NK-92 treated with Interleukin-12 subunit alpha and Interleukin-12 subunit beta, amount 100 ng/mL, for 24 hours (cell line): ENCODE results near the gene SPRING1.

Experiments used
- DNase-seq: peaks from one replicate; lab custom pipeline; 2025; lab: John Stamatoyannopoulos, UW

Gene SPRING1

DNA sequence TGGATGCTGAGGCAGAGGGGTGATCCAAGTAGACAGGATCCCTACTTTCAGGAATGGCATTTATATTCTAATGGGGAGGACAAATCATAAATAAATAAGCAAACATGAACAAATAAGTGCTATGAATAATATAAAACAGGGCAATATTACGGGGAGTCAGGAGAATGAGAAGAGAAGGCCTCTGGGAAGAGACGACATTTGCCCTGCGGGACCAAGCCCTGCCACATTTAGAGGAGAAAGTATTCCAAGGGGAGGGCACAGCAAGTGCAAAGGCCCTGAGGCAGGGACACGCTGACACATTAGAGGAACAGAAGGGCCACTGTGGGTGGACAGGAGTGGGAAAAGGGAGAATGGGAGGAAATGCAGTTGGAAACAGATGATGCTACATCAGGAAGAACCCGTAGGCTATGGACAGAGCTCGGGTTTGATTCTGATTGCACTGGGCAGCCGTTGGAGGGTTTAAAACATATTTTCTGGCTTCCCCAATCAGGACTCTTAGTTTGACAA, 1.6 kb upstream of the SPRING1 start:
- DNase-seq, result no peak

DNA sequence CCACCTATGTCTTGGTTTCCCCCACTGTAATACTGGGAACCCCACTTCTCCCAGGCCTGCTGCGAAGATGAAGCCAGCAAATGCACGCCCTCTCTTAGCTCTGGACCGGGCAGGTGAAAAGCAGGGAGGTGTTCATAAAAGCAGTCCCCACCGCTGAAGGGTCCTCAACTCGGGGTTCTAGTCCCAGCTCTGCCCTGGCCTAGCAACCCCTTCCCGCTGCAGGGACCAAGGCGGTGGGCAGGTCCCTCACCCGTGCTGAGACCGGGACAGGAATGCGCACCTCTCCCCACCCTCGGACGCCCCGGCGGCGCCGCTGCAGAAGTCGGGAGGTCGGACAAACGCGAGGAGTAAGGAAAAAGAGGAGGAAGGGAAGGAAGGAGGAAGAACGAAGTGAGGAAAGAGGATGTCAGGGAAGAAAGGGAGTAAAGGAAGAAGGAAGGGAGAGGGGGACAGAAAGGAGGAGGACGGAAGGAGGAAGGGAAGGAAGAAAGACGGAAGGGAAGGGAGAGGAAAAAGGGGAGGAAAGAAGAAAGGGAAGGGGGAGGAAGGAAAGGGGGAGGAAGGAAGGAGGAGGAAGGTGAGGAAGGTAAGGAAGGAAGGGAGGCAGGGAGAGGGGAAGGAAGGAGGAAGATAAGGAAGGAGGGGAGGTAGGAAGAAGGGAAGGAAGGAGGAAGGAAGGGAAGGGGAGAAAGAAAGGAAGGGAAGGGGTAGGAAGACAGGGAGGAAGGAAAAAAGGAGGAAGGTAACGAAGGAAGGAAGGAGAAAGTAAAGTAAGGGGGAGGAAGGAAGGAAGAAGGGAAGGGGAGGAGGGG, 701 bp downstream of the SPRING1 start:
- DNase-seq, result no peak

DNA sequence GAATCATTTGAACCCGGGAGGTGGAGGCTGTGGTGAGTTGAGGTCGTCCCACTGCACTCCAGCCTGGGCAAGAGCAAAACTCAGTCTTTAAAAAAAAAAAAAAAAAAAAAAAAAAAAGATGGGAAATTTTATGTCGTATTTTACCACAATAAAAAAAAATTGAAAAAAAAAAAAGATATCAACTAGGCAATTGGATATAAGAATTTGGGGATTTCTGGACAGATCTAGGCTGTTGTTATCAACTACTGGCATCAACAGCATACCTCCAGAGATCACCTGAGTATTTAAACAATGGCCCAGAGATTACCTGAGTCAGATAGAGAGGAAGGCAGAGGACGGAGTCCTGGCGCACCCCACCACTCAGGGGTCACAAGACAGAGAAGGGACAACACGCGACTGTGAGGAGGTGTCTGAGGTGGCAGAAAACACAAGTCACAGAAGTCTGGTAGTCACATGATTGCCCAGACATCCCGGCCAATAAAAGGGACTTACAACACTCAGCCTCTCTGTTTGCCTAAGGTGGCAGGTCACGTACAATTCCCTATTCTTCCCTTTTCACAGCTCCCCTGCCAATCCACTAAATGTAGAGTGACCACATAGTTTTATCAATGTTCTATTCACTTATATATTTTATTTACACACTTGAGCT, 1.8 kb downstream of the SPRING1 start:
- DNase-seq, result no peak

DNA sequence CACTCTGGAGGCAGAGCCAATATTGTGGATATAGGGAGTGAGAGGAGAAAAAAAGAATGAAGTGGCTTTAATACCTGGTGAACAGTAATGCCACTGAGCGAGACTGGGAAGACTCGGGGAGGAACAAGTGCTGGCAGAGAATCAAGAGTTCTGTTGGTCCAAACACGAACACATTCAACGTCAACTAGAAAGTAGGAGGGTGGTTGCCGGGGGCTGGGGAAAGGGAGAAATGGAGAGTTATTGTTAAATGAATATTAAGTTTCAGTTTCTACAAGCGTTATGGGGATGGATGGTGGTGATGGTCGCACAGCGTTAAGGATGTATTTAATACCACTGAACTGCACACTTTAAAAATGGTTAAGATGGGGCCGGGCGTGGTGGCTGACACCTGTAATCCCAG, 2.8 kb downstream of the SPRING1 start:
- DNase-seq, result no peak

DNA sequence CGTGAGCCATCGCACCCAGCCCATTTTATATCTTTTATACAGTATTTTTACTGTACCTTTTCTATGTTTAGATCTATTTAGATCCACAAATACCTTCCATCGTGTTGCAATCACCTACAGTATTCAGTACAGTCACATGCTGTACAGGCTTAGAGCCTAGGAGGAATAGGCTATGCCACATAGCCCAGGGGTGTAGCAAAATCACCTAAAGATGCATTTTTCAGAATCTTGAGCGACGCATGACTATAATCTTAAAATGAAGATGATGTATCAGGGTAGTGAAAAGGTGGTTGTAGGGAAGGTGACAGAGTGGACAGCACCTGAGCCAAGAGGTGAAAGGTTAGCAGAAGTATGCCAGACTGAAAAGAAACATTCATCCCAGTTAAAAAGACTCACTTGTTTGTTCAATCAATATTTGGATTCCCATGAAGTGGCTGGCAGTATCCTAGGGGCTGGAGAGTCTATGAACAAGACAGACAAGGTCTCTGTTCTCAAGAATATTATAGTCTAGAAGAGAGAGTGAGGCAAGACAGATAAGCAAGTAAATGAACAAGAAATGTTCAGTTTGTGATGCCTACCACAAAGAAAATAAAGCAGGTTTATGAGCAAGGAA, 3.6 kb downstream of the SPRING1 start:
- no peak for DNase-seq

DNA sequence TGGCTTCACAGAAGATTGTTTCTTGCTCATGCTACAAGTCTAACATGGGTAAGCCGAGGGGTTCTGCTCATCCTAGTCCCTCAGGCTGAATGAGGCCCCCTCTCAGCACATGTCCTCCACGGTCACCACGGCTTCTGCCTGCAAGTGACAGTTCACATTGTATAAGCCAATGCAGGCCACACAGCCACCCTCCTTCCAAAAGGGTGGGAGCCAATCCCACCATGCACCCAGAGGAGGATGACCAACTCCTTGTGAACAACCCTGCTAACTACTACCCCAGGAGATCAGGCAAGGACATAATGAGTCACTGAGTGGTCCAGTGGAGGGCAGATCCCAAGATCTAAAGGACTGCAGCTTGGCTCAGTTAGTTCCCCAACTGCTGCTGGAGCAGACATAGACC, 6.1 kb downstream of the SPRING1 start:
- DNase-seq, result no peak

DNA sequence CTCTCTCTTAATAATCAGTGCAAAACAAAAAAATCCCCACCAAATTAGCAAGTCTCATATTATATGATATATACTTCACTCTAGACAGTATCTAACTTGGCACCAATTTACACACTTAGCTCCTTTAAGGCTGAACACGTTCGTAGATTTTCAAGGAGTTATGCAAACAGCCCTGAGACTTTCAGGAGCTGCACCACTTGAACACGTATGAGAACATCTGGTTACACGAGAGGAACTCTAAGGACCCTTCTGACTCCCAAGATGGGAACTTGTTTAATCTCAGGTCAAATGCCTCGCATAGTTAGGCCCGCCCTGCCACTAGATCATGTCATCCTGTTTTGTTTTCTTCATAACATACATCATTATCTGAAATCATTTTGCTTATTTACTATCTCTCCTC, 10.0 kb downstream of the SPRING1 start:
- DNase-seq, result no peak

DNA sequence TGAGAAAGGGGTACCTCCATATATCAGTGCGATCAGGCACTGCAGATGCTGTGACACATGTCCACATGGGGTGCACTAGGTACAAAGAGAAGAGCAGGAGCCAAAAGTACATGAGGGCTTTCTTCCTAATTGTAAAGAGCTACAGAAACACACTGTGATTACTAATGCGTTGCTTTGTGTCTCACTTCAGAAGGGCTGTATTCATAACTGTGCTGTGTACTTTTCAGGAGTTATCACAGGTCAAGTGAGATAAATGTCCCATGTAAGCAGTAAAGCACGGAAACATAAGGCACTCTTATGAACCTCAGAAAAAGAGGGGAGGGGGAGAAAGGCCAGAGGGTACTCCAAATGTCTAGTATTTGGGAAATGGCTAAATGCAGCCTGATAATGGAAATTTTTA, 10.6 kb downstream of the SPRING1 start:
- DNase-seq, result no peak

DNA sequence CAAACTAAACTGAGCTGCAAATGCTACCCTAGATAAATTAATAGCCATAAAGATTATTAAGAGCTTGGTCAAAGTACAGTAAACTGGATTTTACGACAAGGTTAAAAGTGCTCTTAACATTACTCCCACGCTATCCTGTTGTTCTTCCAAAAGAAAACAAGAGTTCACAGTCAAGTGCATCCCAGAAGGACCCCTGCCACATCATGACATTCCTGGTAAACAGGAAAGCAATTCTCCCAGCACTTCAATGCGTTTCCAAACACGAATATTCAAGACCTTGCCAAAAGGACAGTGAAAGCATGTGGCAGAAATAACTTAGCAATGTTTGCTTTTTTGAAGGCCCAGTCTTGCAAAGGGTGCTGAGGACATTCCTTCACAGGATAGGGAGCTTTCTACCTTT, 11.2 kb downstream of the SPRING1 start:
- DNase-seq, result no peak

DNA sequence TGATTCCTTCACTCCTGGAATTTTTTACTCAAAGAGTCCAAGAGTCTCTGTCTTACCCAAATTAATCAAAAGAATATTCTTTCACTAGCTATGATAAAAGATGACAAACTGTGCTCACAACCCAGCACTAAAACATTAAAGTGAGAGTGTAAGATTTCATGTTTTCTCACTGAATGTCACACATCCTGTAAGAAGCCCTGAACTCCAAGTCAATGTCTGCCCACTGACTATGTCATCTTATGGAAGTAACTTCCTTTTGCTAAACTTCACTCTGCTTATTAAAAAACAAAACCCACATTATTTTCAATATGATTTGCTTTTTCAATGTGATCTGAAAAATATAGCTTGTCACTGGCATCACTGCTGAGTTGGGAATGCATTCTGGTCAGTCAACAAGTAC, 15.6 kb downstream of the SPRING1 start:
- no peak for DNase-seq

DNA sequence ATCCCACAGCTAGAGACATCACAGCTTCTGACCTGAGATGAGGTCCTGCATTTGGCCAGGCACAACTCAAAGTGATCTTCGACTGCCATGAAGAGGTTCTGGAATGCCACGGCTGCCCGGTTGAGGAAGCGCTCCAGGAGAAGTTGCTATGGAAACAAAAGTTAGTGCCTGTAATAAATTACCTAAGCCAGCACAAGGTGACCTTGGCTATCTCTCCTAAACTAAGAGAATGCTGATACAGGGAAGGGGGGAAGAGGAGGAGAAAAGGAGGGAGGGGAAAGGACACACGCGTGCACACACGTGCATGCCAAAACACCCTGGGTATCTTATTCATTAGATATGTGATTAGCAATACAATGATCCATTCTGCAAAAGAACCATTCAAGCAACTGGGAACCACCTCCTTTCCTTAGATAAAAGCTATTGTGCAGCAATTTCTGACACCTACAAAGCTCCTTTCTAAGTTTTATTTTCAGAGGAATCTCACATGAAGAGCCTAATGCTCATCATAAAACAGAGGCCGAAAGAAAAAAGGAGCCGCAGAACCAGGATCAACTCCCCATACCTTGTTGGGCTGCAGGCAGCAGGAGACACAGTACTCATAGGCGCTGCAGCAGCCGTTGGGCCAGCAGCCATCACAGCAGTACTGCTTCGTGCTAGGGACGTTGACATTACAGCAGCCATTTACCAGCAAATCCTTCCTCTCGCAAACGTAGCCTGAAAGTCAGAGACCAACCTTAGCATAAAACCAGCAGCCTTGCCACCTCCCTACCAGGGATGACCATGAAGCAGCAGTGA, 17.9 kb downstream of the SPRING1 start:
- no peak for DNase-seq

DNA sequence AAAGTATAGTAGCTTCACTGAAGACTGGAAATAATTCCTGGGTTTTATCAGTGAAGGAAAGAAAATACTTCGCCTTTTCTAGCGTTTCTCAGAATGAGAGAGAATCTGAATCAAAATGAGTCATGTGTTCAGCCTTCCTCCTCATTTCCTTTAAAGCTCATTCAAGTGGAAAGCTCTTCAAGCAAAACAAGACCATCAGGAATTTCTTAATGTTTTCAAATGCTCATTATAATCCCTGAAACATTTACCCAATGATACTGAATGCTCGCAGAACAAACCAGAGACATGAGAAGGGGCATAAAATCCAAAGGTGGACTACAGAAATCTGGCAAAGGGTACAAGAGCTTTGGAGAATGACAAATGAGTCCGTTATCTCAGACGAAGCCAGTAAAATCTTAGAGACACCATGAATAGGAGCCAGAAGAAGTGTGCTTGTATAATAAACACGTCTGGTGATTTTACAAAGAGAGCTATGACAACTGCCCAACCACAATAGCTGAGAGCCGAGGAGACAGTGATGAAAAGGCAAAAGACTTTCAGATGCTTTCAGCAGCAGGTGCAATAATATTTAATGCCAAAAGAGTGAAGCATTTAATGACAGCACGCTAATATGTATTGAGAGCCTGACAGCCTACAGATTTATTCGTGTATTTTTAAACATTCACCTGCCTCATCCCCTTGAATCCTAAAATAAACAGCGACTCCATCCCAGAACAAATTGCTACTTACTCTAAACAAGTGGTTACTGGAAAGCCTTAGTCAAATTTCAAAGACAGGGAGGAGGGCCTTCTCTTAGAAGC, 19.0 kb downstream of the SPRING1 start:
- no peak for DNase-seq

DNA sequence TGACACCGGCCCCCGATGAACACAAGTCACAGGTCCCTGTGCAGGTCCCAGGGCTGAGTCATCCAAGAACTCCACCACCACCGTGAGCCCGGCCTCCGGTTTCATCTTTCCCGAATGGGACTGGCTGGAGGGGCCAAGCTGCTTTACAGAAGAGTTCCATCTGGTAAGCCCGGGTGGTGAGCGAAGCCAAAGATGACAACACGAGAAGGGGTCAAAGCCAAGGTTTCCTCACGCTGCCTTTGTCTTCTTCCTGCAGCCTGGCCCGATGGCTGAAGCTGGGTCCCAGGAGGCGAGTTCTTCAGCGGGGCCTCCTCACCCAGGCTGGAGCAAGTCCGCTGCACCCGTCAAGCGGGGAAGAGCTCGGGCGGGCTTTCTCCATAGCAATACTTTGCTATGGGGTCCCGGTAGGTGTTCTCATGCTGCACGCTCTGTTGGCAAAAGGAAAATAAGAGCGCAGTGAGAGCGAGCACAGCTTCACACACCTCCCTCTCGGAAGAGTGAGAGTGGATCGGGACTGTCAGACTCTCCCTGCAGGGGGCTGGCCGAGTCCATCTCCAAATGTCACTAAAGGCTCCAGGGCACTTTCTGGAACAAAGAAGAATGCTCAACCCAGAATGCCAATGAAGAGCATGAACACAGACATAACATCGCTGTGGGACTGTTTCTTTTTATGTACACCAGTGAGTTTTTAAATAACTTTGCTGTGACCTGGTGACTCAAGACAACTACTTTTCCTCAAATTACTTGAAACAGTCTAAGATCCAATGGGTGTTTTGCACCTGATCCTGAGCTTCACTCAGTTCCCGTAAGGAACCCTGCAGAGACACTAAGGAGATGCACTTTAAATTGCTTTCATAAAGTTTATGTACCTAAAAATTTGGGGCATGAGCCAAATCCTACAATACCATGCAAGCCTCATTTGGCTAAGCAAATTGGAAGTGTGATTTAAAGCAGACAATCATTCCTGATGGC, 20.1 kb downstream of the SPRING1 start:
- DNase-seq, result no peak

DNA sequence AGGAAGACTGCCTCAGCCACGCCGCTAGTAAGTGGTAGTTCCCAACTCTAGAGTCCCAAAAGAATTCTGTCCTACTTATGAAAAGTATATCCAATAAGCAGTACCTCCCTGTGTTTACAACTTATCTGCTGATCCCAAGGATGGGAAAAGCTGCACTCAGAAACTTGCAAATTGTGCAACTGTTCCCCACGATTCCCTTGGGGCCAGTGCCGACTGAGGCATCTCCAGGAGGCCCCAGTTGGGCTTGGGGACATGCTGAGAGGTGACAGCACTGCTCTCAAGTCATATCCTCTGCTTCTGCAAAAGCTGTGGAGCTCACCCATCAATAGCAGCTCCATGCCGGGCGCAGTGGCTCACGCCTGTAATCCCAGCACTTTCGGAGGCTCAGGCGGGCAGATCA, 23.7 kb downstream of the SPRING1 start:
- no peak for DNase-seq

DNA sequence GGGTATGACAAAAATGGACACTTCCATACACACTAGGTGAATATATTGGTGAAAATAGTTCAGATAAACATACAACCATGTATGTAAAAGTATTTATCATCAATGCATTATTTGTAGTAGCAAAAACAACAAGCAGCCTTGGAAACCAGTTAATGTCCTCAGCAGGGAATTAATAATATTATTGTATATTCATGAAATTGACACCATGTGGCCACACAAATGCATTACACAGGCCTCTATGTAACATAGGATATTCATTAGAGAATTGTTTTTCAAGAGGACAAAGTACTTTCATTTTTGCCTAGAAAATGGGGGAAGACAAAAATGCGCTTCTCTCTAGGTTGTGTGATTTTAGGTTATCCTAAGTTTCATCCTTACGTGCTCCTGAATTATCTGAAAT, 24.3 kb downstream of the SPRING1 start:
- no peak for DNase-seq

DNA sequence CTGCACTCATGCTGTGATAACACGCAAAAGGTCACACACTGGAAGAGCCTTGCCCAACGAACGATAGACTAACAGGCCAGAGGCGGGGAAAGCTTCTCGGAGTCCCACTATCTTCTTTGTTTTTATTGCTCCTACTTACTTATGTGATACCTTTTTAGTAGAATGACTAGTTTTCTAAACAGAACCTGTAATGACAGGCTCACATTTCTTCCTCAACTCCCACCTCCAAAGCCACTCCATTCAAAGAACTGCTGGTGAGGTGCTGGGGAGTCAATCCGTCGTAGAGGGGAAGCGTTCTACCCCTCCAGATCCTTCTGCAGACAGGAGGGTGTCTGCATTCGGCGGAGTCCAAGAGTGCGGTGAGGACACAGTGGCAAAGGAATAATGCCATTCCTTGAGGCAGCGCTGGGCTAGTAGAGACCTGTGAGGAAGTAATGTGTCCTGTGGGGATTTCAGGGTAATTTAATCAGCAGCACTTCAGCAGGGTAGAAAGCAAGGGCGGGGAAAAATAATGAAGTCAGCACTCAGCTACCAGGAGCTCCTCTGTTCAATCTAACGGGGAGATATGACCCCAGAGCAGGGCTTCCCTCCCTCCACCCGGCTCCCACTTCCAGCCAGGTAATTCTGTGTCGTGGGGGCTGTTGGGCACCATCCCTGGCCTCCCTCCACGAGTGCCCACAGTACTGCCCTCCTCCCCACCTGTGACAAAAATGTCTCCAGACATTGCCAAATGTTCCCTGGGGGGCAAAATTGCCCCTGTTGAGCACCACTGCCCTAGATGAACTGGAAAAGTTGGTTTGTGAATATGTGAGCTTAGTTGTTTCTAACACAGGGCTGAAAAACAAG, 25.2 kb downstream of the SPRING1 start:
- no peak for DNase-seq

DNA sequence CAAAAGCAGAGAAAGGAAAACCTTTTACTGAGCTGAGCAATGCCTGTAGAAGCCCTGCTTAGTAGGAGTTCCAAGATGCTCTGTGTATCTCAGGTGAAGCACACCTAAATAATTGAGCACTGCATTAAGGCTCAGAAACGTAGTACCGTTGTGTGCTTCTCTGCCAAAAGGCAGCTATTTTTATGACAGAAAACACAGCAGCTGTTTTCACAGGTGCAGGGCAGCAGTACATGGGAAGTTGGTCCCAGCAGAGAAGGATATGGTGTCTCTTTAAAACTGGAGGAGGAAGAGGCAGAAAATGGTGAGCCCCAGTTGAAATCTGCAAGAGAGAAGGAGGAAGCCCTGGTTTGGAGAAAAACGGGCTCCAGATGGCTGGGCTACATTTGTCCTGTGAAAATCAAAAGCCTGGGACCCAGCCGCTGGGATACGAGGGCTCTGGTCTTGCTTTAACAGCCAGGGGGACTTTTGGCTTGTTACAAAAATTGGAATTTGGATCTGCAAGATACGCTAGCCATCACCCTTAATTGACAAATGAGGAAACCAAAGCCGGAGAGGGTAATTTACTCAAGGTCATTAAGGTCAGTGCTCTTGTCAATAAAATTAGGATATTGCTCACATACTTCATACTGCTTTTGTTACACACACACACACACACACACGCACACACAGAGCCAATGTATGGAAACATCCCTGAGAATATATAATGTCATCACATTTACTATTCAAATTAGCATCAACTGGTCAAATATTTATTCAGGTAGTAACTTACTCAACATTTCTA, 27.3 kb downstream of the SPRING1 start:
- no peak for DNase-seq

DNA sequence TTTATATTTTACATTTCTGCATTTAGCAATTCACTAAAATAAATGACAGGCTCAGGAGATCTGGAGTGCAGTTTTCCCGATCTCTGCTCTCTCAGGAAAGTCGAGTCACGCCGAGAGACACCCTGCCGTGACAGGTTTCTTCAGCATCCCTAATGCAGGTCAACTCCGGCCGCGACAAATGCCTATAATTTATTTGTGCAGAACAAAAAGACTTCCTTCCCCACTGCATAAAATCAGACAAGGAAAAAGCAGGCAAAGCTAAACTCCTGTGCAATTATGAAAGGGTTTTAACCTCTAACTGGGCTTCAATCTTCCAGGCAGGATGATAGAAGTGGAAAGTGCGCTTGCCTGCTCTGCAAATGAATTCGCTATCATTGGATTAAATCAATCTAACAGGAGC, 28.1 kb downstream of the SPRING1 start:
- no peak for DNase-seq
